PC-3 (cell line): Measurements from ENCODE around the gene CAMTA1. TPM values are rescaled to one million over a fixed set of nuclear protein-coding genes. Genes with fewer than 3 reads are reported as not detected.

Experiments
- ATAC-seq: fragments of 200-7000 bp; cut with Tn5 transposase; 2 replicates; pipeline ENCODE4 v1.9.1; 2020; ENCODE audit warnings: mild to moderate bottlenecking, moderate library complexity
- BruUV-seq: library from RNA; stranded (reverse); fragments of 400-500 nt; replicated peaks from 2 replicates; lab custom pipeline; 2021; lab: Mats Ljungman, UMichigan
- CTCF ChIA-PET: fragments of 300-600 bp; sonication (Branson Sonifier 250); formaldehyde crosslinking; loops from one replicate; lab custom pipeline; 2022; ENCODE audit warnings: antibody characterized with exemption; lab: Charles Lee
- POLR2A ChIA-PET: fragments of 300-600 bp; sonication (Branson Sonifier 250); formaldehyde crosslinking; loops from one replicate; lab custom pipeline; 2022; ENCODE audit warnings: antibody characterized with exemption; ENCODE audit not compliant: unreplicated experiment; lab: Charles Lee
- DNase-seq: peaks from one replicate; pipeline ENCODE4 v3.0.0-alpha.2; 2015
- H2AFZ ChIP-seq: fragments of 300-600 bp; sonication (generic); 2 replicates; pipeline ENCODE4 v1.6.0; 2016; ENCODE audit warnings: antibody characterized with exemption, low read length
- H3F3A ChIP-seq: fragments of 300-600 bp; sonication (generic); one replicate; pipeline ENCODE4 v1.6.0; 2017; ENCODE audit warnings: antibody characterized with exemption, low read length, control low read depth, mild to moderate bottlenecking; ENCODE audit not compliant: unreplicated experiment
- H3K27ac ChIP-seq: fragments of 300-600 bp; sonication (generic); 2 replicates; pipeline ENCODE4 v1.5.1; 2016; ENCODE audit warnings: mild to moderate bottlenecking, low read length
- H3K27me3 ChIP-seq: fragments of 300-600 bp; sonication (generic); 2 replicates; pipeline ENCODE4 v1.6.1; 2016; ENCODE audit warnings: low read length, mixed read lengths
- H3K36me3 ChIP-seq: fragments of 300-600 bp; sonication (generic); 2 replicates; pipeline ENCODE4 v1.6.1; 2016; ENCODE audit warnings: low read depth, mixed run types, low read length, mixed read lengths
- H3K4me1 ChIP-seq: fragments of 300-600 bp; sonication (generic); 2 replicates; pipeline ENCODE4 v1.5.1; 2016; ENCODE audit warnings: low read length; ENCODE audit not compliant: insufficient read depth
- H3K4me2 ChIP-seq: fragments of 300-600 bp; sonication (generic); 2 replicates; pipeline ENCODE4 v1.6.0; 2016; ENCODE audit warnings: low read length
- H3K4me3 ChIP-seq: fragments of 300-600 bp; sonication (generic); 2 replicates; pipeline ENCODE4 v1.5.1; 2016; ENCODE audit warnings: mild to moderate bottlenecking, low read length, mixed read lengths
- H3K79me2 ChIP-seq: fragments of 300-600 bp; sonication (generic); 2 replicates; pipeline ENCODE4 v1.6.1; 2017; ENCODE audit warnings: low read length, mixed read lengths
- H3K9ac ChIP-seq: fragments of 300-600 bp; sonication (generic); 2 replicates; pipeline ENCODE4 v1.6.0; 2016; ENCODE audit warnings: mild to moderate bottlenecking, low read length
- H3K9me2 ChIP-seq: fragments of 300-600 bp; sonication (generic); replicated peaks from 2 replicates; pipeline ENCODE4 v1.6.1; 2016; ENCODE audit warnings: mixed run types, low read length, mixed read lengths
- H3K9me3 ChIP-seq: fragments of 300-600 bp; sonication (generic); 2 replicates; pipeline ENCODE4 v1.6.1; 2016; ENCODE audit warnings: low read length, mixed read lengths
- H4K20me1 ChIP-seq: fragments of 300-600 bp; sonication (generic); 2 replicates; pipeline ENCODE4 v1.6.1; 2016; ENCODE audit warnings: low read length, mixed read lengths
- EZH2 ChIP-seq: fragments of 300-600 bp; sonication (generic); IDR thresholded peaks from one replicate; pipeline ENCODE4 v1.6.1; 2017; ENCODE audit warnings: antibody characterized with exemption, mild to moderate bottlenecking, low read length; ENCODE audit not compliant: unreplicated experiment
- EZH2phosphoT487 ChIP-seq: fragments of 300-600 bp; sonication (generic); IDR thresholded peaks from 2 replicates; pipeline ENCODE4 v1.6.1; 2018; ENCODE audit warnings: mild to moderate bottlenecking, antibody characterized with exemption, low read length, borderline replicate concordance
- intact Hi-C: fragments of 100-400 bp; cut with micrococcal nuclease; formaldehyde crosslinking; loops from 2 replicates; pipeline ENCODE4 v1.9.0; 2023
- total RNA-seq: library from RNA; depleted of rRNA; stranded (reverse); fragments of >200 nt; gene quantifications from 2 replicates; pipeline ENCODE4 v1.2.3, GENCODE V29; 2014
- TF ChIP-seq, protein P1 (sequence below): fragments of 300-600 bp; sonication (generic); conservative IDR thresholded peaks from 2 replicates; pipeline ENCODE4 v1.5.1; 2017; ENCODE audit warnings: antibody characterized with exemption, low read depth, mild to moderate bottlenecking, low read length

The CAMTA1 gene
- total RNA-seq, 1 experiment from 2014 or later = 40.8 TPM

DNA sequence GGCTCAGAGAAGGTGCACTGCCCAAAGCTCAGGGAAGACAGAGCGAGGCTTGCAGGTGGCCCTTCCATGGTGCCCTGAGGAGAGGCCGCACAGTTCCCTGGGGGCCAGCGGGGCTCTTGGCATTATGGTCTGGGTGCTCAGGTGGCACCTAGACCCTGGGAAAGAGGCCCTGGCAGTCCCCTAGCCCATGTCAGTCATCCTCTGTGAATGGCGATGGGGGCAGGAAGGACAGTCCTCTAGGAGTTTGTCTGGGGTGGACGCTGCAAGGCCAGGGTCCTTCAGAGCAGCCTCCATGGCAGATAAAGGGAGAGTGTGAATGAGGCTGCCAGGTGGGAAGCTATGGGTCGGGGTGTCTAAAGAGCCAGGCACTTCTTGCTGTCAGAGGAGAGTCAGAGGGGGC, 640.0 kb downstream of the CAMTA1 start:
- DNase-seq (no peak), ATAC-seq (no peak)
- Histone ChIP-seq H3K9ac (no peak overlapping the region), H3K4me3 (no peak overlapping the region), H3K9me3 (no peaks in the 10 kb centered on the region), H3K79me2 (no peaks in the 10 kb centered on the region), H3K9me2 (no peaks in the 10 kb centered on the region), H3K27me3 (peaks cover 22% of the 10 kb centered on the region), H3K27ac (no peak overlapping the region), H3K4me1 (no peaks in the 10 kb centered on the region), H4K20me1 (no peaks in the 10 kb centered on the region), H3F3A (no peaks in the 10 kb centered on the region), H3K4me2 (no peak overlapping the region), H3K36me3 (no peaks in the 10 kb centered on the region), H2AFZ (no peak overlapping the region)
- ChIA-PET CTCF (no interaction called here), POLR2A (no interaction called here)
- TF ChIP-seq EZH2 = no peak
- TF ChIP-seq, protein P1, sequence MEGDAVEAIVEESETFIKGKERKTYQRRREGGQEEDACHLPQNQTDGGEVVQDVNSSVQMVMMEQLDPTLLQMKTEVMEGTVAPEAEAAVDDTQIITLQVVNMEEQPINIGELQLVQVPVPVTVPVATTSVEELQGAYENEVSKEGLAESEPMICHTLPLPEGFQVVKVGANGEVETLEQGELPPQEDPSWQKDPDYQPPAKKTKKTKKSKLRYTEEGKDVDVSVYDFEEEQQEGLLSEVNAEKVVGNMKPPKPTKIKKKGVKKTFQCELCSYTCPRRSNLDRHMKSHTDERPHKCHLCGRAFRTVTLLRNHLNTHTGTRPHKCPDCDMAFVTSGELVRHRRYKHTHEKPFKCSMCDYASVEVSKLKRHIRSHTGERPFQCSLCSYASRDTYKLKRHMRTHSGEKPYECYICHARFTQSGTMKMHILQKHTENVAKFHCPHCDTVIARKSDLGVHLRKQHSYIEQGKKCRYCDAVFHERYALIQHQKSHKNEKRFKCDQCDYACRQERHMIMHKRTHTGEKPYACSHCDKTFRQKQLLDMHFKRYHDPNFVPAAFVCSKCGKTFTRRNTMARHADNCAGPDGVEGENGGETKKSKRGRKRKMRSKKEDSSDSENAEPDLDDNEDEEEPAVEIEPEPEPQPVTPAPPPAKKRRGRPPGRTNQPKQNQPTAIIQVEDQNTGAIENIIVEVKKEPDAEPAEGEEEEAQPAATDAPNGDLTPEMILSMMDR = no peak
- no peak for TF ChIP-seq EZH2phosphoT487
- BruUV-seq = no TSS peak
- intact Hi-C loops = no loop called here

DNA sequence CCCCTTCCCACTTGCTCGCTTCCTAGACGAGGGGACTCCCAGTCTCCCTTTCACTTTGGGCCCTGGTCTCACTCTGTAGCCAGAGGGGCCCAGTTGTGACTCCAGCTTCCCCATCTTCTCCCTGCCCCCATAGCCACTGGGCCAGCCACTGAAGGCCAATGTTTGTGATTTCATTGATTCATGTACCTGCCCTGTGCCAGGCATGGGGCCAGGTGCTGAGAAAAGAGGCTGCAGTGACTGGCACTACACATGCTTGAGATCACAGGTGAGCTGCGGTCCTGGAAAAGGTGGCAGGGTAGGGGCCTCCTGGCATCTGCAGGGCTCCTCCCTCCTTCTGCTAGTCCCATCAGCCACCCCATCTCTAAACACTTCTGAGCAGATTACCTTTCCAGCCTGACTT, 640.5 kb downstream of the CAMTA1 start:
- H3F3A ChIP-seq = no peaks in the 10 kb centered on the region
- no peak overlapping the region for H3K27ac ChIP-seq
- DNase-seq (no peak), ATAC-seq (no peak)
- no peak overlapping the region for H3K4me2 ChIP-seq
- no peaks in the 10 kb centered on the region for H3K79me2 ChIP-seq
- H3K4me3 ChIP-seq = no peak overlapping the region
- H3K9me3 ChIP-seq = no peaks in the 10 kb centered on the region
- TF ChIP-seq, protein P1 = no peak
- TF ChIP-seq EZH2phosphoT487 = no peak
- TF ChIP-seq EZH2 = no peak
- H2AFZ ChIP-seq = no peak overlapping the region
- H3K9ac ChIP-seq = no peak overlapping the region
- intact Hi-C loops = no loop called here
- H3K9me2 ChIP-seq = no peaks in the 10 kb centered on the region
- peaks cover 22% of the 10 kb centered on the region for H3K27me3 ChIP-seq
- ChIA-PET CTCF (no interaction called here), POLR2A (no interaction called here)
- H3K36me3 ChIP-seq = no peaks in the 10 kb centered on the region
- H4K20me1 ChIP-seq = no peaks in the 10 kb centered on the region
- H3K4me1 ChIP-seq = no peaks in the 10 kb centered on the region
- no TSS peak for BruUV-seq

DNA sequence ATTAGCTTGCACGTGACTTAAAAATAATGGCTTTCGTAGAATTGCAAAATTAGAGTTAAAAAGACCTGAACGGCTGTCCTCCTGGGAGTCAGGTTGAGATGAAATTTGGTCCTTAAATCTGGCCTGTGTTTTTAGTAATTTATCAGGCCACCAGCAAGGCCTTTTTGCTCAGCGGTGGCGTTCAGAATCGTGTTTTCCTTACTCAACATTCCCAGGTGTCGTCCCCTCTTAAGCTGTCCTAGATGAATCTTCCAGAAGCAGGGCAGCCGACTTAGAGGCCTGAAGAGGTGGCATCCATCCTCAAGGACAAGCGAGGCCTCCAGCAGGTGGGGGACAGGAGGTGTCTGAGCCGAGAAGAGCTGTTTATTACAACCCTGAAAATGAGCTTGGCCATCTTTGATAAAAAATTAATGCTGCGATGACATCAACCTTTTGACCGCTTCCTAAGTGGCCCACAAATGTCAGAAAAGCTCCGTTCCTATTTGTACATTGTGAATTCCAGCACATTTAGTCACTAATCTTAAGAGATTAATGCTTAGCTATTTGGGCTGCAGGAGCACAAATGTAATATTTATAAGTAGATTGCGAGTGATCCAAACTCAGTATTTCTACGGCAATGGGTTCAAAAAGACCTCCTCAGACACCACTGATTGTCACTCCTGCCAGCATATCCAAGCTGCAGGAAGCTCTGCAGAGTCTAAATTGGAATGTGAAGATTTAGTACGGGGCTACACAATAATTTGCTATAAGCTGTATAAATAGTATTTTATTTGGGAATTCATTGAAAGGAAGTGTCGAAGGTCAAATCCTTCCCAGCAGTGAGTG, 641.7 kb downstream of the CAMTA1 start:
- TF ChIP-seq EZH2 = no peak
- TF ChIP-seq, protein P1 = no peak
- no peak for TF ChIP-seq EZH2phosphoT487
- DNase-seq (no peak), ATAC-seq (no peak)
- Histone ChIP-seq H3F3A (no peaks in the 10 kb centered on the region), H3K36me3 (no peaks in the 10 kb centered on the region), H3K4me2 (no peak overlapping the region), H3K9me2 (no peaks in the 10 kb centered on the region), H3K9ac (no peak overlapping the region), H3K4me3 (no peak overlapping the region), H3K9me3 (no peaks in the 10 kb centered on the region), H3K27ac (no peak overlapping the region), H3K27me3 (peaks cover 22% of the 10 kb centered on the region), H3K79me2 (no peaks in the 10 kb centered on the region), H2AFZ (no peak overlapping the region), H4K20me1 (no peaks in the 10 kb centered on the region), H3K4me1 (no peaks in the 10 kb centered on the region)
- CTCF ChIA-PET = interaction anchor here (0.6 kb wide), 1 partner anchor 27 kb away, joined by 3 read pairs; no protein-coding TSS in a partner anchor
- no TSS peak for BruUV-seq
- POLR2A ChIA-PET = no interaction called here
- intact Hi-C loops = no loop called here
